Left ventricle myocardium inferior (tissue), 1 donor: Measurements from ENCODE around the gene BANP. TPM values are rescaled to one million over a fixed set of nuclear protein-coding genes. Genes with fewer than 3 reads are reported as not detected.

Experiments
- DNase-seq: peaks from one replicate; pipeline ENCODE4 v3.0.0-alpha.2; 2020
- H3K27ac ChIP-seq: fragments of 200-600 bp; replicated peaks from 2 replicates; pipeline ENCODE4 v1.8.0; 2021
- H3K27me3 ChIP-seq: fragments of 200-600 bp; 2 replicates; pipeline ENCODE4 v1.8.0; 2021; ENCODE audit warnings: low read depth
- H3K36me3 ChIP-seq: fragments of 200-600 bp; 2 replicates; pipeline ENCODE4 v1.8.0; 2021
- H3K4me1 ChIP-seq: fragments of 200-600 bp; 2 replicates; pipeline ENCODE4 v1.8.0; 2021
- H3K4me3 ChIP-seq: fragments of 200-600 bp; 2 replicates; pipeline ENCODE4 v1.8.0; 2021; ENCODE audit warnings: mild to moderate bottlenecking, moderate library complexity
- H3K9me3 ChIP-seq: fragments of 200-600 bp; replicated peaks from 2 replicates; pipeline ENCODE4 v1.8.0; 2021
- CTCF ChIP-seq: fragments of 200-600 bp; IDR thresholded peaks from 2 replicates; pipeline ENCODE4 v1.8.0; 2021; ENCODE audit warnings: antibody characterized with exemption, mild to moderate bottlenecking, borderline replicate concordance
- intact Hi-C: fragments of 100-400 bp; cut with micrococcal nuclease; formaldehyde crosslinking; loops from one replicate; pipeline ENCODE4 v1.11.0; 2022
- total RNA-seq: library from RNA; stranded (reverse); fragmentation: NEBNext Ultra II Directional; extraction: Animal tissue kit (Norgen Biotek cat#: 25700); gene quantifications from one replicate; pipeline ENCODE4 v1.2.1, GENCODE V29; 2021
- donor health status: DM: no; HTN: yes; CAD: no; lungs with severe emphysema.

Gene BANP
- total RNA-seq, 1 donor from 2014 or later = 12.6 TPM

GRCh38 chr16:87914812-87915211 is 36.4 kb upstream of the BANP start:
- H3K27ac ChIP-seq = no peak overlapping the region
- TF ChIP-seq CTCF = no peak
- H3K36me3 ChIP-seq = no peaks in the 10 kb centered on the region
- intact Hi-C loops = no loop called here
- no peaks in the 10 kb centered on the region for H3K9me3 ChIP-seq
- DNase-seq = no peak
- H3K4me3 ChIP-seq = no peak overlapping the region
- H3K4me1 ChIP-seq = peaks cover 11% of the 10 kb centered on the region
- H3K27me3 ChIP-seq = peaks cover 6% of the 10 kb centered on the region

- Histone ChIP-seq H3K4me3 (no peak overlapping the region), H3K36me3 (no peaks in the 10 kb centered on the region), H3K27ac (no peak overlapping the region), H3K9me3 (no peaks in the 10 kb centered on the region), H3K27me3 (peaks cover 4% of the 10 kb centered on the region), H3K4me1 (peaks cover 10% of the 10 kb centered on the region)
- DNase-seq = no peak
- intact Hi-C loops = no loop called here
- no peak for TF ChIP-seq CTCF
Measured at GRCh38 chr16:87917503-87917902, 33.7 kb upstream of the BANP start.

- DNase-seq = no peak
- H3K27ac ChIP-seq = peak overlapping the region; percentile 8
- intact Hi-C loops = no loop called here
- peaks cover 17% of the 10 kb centered on the region for H3K4me1 ChIP-seq
- H3K9me3 ChIP-seq = no peaks in the 10 kb centered on the region
- peaks cover 4% of the 10 kb centered on the region for H3K27me3 ChIP-seq
- H3K36me3 ChIP-seq = no peaks in the 10 kb centered on the region
- no peak overlapping the region for H3K4me3 ChIP-seq
- TF ChIP-seq CTCF = no peak
Measured at GRCh38 chr16:87918338-87918737, 32.9 kb upstream of the BANP start.

GRCh38 chr16:87918866-87919680 is 32.2 kb upstream of the BANP start:
- Histone ChIP-seq H3K9me3 (no peaks in the 10 kb centered on the region), H3K27ac (peak overlapping the region; percentile 8), H3K36me3 (no peaks in the 10 kb centered on the region), H3K27me3 (peaks cover 4% of the 10 kb centered on the region), H3K4me3 (peak overlapping the region; percentile 11), H3K4me1 (peaks cover 17% of the 10 kb centered on the region)
- no peak for TF ChIP-seq CTCF
- intact Hi-C loops = no loop called here
- DNase-seq = peak; percentile 63

- intact Hi-C loops = no loop called here
- no peaks in the 10 kb centered on the region for H3K36me3 ChIP-seq
- no peak overlapping the region for H3K4me3 ChIP-seq
- H3K9me3 ChIP-seq = no peaks in the 10 kb centered on the region
- no peak overlapping the region for H3K27ac ChIP-seq
- H3K4me1 ChIP-seq = peaks cover 17% of the 10 kb centered on the region
- peaks cover 3% of the 10 kb centered on the region for H3K27me3 ChIP-seq
- DNase-seq = no peak
- TF ChIP-seq CTCF = no peak
Measured at GRCh38 chr16:87919681-87919994, 31.6 kb upstream of the BANP start.
